Neural cell (in vitro differentiated cells): Measurements from ENCODE around the gene EXOC4. TPM values are rescaled to one million over a fixed set of nuclear protein-coding genes. Genes with fewer than 3 reads are reported as not detected.

ENCODE experiments used
- H2AFZ ChIP-seq: fragments of 200-600, 300-800 bp; sonication (generic), shearing (Covaris generic); 2 replicates; pipeline ENCODE4 v1.6.0; 2014; ENCODE audit warnings: low read depth, mild to moderate bottlenecking, antibody characterized with exemption, low read length, moderate library complexity
- H3F3A ChIP-seq: fragments of 200-600 bp; shearing (Covaris generic); 2 replicates; pipeline ENCODE4 v1.6.1; 2016; ENCODE audit warnings: mild to moderate bottlenecking, moderate library complexity, mixed read lengths, antibody characterized with exemption, low read length; ENCODE audit not compliant: insufficient read depth, poor library complexity, severe bottlenecking
- H3K27ac ChIP-seq: fragments of 200-600, 300-800 bp; sonication (generic), shearing (Covaris generic); 2 replicates; pipeline ENCODE4 v1.5.1; 2014; ENCODE audit warnings: mild to moderate bottlenecking, low read length, moderate library complexity
- H3K27me3 ChIP-seq: fragments of 300-800, 200-600 bp; sonication (generic), shearing (Covaris generic); 2 replicates; pipeline ENCODE4 v1.6.0; 2014; ENCODE audit warnings: mild to moderate bottlenecking, low read depth, low read length, moderate library complexity; ENCODE audit not compliant: insufficient read depth
- H3K36me3 ChIP-seq: fragments of 300-800, 200-600 bp; sonication (generic), shearing (Covaris generic); 2 replicates; pipeline ENCODE4 v1.5.1; 2014; ENCODE audit warnings: mild to moderate bottlenecking, antibody characterized with exemption, low read length, moderate library complexity; ENCODE audit not compliant: insufficient read depth
- H3K4me2 ChIP-seq: fragments of 300-800, 200-600 bp; sonication (generic), shearing (Covaris generic); 2 replicates; pipeline ENCODE4 v1.6.0; 2014; ENCODE audit warnings: mild to moderate bottlenecking, low read length
- H3K4me3 ChIP-seq: fragments of 300-800, 200-600 bp; sonication (generic), shearing (Covaris generic); 2 replicates; pipeline ENCODE4 v1.5.1; 2014; ENCODE audit warnings: mild to moderate bottlenecking, low read length, moderate library complexity
- H3K79me2 ChIP-seq: fragments of 200-600 bp; shearing (Covaris generic); replicated peaks from 2 replicates; pipeline ENCODE4 v1.6.0; 2014; ENCODE audit warnings: mild to moderate bottlenecking, low read length, moderate library complexity; ENCODE audit not compliant: insufficient read depth
- H3K9ac ChIP-seq: fragments of 300-800, 200-600 bp; sonication (generic), shearing (Covaris generic); 2 replicates; pipeline ENCODE4 v1.6.1; 2016; ENCODE audit warnings: mild to moderate bottlenecking, low read length, mixed read lengths
- H3K9me2 ChIP-seq: fragments of 200-600 bp; shearing (Covaris generic); 2 replicates; pipeline ENCODE4 v1.6.1; 2016; ENCODE audit warnings: mild to moderate bottlenecking, low read length, mixed read lengths; ENCODE audit not compliant: insufficient read depth
- H3K9me3 ChIP-seq: fragments of 200-600, 300-800 bp; sonication (generic), shearing (Covaris generic); 2 replicates; pipeline ENCODE4 v1.6.1; 2016; ENCODE audit warnings: mild to moderate bottlenecking, mixed run types, low read length, moderate library complexity, mixed read lengths
- H4K20me1 ChIP-seq: fragments of 200-600 bp; shearing (Covaris generic); 2 replicates; pipeline ENCODE4 v1.6.1; 2016; ENCODE audit warnings: mild to moderate bottlenecking, mixed run types; ENCODE audit not compliant: insufficient read depth
- EP300 ChIP-seq: fragments of 450-650 bp; conservative IDR thresholded peaks from 2 replicates; pipeline ENCODE4 v1.6.1; 2014; ENCODE audit warnings: antibody characterized with exemption, mild to moderate bottlenecking, moderate library complexity; ENCODE audit not compliant: poor library complexity, severe bottlenecking
- EZH2 ChIP-seq: fragments of 200-600, 300-800 bp; shearing (Covaris generic), sonication (generic); IDR thresholded peaks from 2 replicates; pipeline ENCODE4 v1.6.1; 2014; ENCODE audit warnings: antibody characterized with exemption, low read length, borderline replicate concordance, mild to moderate bottlenecking; ENCODE audit not compliant: insufficient read depth, poor library complexity, severe bottlenecking
- MXI1 ChIP-seq: fragments of 450-650 bp; conservative IDR thresholded peaks from 2 replicates; pipeline ENCODE4 v1.6.1; 2014; ENCODE audit warnings: antibody characterized with exemption, mild to moderate bottlenecking; ENCODE audit not compliant: poor library complexity, severe bottlenecking
- POLR2AphosphoS5 ChIP-seq: IDR thresholded peaks from 2 replicates; pipeline ENCODE4 v1.6.1; 2012
- RAD21 ChIP-seq: fragments of 450-650 bp; conservative IDR thresholded peaks from 2 replicates; pipeline ENCODE4 v1.6.1; 2014; ENCODE audit warnings: antibody characterized with exemption, mild to moderate bottlenecking, moderate library complexity
- SMC3 ChIP-seq: fragments of 450-650 bp; conservative IDR thresholded peaks from 2 replicates; pipeline ENCODE4 v1.6.1; 2014; ENCODE audit warnings: antibody characterized with exemption, mild to moderate bottlenecking, moderate library complexity; ENCODE audit not compliant: poor library complexity
- TAF1 ChIP-seq: IDR thresholded peaks from 2 replicates; pipeline ENCODE4 v1.6.1; 2012; ENCODE audit warnings: low read depth
- polyA plus RNA-seq: library from polyadenylated mRNA; depleted of rRNA; stranded (reverse); fragments of >200 nt; gene quantifications from 2 replicates; pipeline ENCODE4 v1.2.3, GENCODE V29; 2014
- TF ChIP-seq, protein P1 (sequence below): fragments of 450-650 bp; IDR thresholded peaks from 2 replicates; pipeline ENCODE4 v1.5.1; 2014; ENCODE audit warnings: antibody characterized with exemption, mild to moderate bottlenecking, moderate library complexity; ENCODE audit not compliant: poor library complexity, severe bottlenecking
- TF ChIP-seq, protein P2 (sequence below): IDR thresholded peaks from 2 replicates; pipeline ENCODE4 v1.6.1; 2012; ENCODE audit warnings: borderline replicate concordance

The EXOC4 gene
- polyA plus RNA-seq, 1 donor from 2014 or later = 36.5 TPM

DNA sequence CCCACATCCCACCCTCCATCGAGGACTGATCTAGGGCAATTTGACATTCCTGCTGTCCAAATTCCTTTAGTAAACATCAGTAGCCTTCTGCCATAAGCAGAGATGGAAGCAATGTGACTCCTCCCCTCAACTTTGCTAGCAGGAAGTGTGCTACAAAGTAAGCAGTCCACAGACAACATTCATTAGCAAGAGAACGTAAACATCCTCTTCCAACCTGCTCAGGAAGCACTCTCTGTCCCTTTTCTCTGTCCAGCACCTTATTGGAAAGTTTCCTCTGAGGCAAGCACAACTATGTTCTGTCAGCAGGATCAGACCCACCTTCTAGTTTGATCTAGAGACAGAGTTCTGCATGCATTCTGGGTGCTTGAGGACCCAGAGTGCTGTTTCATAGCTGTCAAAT, 826.1 kb downstream of the EXOC4 start:
- H3K4me3 ChIP-seq = no peak overlapping the region
- H3K79me2 ChIP-seq = no peaks in the 10 kb centered on the region
- H3K4me2 ChIP-seq = no peak overlapping the region
- TF ChIP-seq EP300 (no peak), RAD21 (no peak), MXI1 (no peak), SMC3 (no peak), POLR2AphosphoS5 (no peak), TAF1 (no peak), EZH2 (no peak)
- TF ChIP-seq, protein P1, sequence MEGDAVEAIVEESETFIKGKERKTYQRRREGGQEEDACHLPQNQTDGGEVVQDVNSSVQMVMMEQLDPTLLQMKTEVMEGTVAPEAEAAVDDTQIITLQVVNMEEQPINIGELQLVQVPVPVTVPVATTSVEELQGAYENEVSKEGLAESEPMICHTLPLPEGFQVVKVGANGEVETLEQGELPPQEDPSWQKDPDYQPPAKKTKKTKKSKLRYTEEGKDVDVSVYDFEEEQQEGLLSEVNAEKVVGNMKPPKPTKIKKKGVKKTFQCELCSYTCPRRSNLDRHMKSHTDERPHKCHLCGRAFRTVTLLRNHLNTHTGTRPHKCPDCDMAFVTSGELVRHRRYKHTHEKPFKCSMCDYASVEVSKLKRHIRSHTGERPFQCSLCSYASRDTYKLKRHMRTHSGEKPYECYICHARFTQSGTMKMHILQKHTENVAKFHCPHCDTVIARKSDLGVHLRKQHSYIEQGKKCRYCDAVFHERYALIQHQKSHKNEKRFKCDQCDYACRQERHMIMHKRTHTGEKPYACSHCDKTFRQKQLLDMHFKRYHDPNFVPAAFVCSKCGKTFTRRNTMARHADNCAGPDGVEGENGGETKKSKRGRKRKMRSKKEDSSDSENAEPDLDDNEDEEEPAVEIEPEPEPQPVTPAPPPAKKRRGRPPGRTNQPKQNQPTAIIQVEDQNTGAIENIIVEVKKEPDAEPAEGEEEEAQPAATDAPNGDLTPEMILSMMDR = no peak
- TF ChIP-seq, protein P2, sequence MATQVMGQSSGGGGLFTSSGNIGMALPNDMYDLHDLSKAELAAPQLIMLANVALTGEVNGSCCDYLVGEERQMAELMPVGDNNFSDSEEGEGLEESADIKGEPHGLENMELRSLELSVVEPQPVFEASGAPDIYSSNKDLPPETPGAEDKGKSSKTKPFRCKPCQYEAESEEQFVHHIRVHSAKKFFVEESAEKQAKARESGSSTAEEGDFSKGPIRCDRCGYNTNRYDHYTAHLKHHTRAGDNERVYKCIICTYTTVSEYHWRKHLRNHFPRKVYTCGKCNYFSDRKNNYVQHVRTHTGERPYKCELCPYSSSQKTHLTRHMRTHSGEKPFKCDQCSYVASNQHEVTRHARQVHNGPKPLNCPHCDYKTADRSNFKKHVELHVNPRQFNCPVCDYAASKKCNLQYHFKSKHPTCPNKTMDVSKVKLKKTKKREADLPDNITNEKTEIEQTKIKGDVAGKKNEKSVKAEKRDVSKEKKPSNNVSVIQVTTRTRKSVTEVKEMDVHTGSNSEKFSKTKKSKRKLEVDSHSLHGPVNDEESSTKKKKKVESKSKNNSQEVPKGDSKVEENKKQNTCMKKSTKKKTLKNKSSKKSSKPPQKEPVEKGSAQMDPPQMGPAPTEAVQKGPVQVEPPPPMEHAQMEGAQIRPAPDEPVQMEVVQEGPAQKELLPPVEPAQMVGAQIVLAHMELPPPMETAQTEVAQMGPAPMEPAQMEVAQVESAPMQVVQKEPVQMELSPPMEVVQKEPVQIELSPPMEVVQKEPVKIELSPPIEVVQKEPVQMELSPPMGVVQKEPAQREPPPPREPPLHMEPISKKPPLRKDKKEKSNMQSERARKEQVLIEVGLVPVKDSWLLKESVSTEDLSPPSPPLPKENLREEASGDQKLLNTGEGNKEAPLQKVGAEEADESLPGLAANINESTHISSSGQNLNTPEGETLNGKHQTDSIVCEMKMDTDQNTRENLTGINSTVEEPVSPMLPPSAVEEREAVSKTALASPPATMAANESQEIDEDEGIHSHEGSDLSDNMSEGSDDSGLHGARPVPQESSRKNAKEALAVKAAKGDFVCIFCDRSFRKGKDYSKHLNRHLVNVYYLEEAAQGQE = no peak
- H3K9me3 ChIP-seq = peaks cover 3% of the 10 kb centered on the region
- no peaks in the 10 kb centered on the region for H3K36me3 ChIP-seq
- no peak overlapping the region for H3K9ac ChIP-seq
- H3K9me2 ChIP-seq = no peaks in the 10 kb centered on the region
- no peak overlapping the region for H3K27ac ChIP-seq
- no peaks in the 10 kb centered on the region for H4K20me1 ChIP-seq
- no peaks in the 10 kb centered on the region for H3F3A ChIP-seq
- H3K27me3 ChIP-seq = no peaks in the 10 kb centered on the region
- no peak overlapping the region for H2AFZ ChIP-seq

DNA sequence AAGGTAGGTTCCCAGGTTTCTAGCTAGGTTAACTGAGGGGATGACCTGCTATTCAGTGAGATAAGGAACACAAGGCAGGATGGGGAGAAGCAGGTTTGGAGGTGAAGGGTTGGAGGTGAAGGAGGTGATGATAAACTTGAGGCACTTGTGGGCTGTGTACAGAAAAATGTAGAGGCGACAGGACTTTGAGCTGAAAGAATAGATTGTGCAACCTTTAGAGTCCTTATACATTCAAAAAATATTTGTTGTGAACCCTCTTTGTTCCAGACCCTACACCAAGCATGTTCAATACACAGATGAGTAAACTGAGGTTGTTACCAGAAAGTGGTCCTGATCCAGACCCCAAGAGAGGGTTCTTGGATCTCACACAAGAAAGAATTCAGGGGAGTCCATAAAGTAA, 828.8 kb downstream of the EXOC4 start:
- H3K27me3 ChIP-seq = no peaks in the 10 kb centered on the region
- no peak overlapping the region for H3K9ac ChIP-seq
- no peak overlapping the region for H2AFZ ChIP-seq
- H3K9me3 ChIP-seq = peaks cover 3% of the 10 kb centered on the region
- no peaks in the 10 kb centered on the region for H3K79me2 ChIP-seq
- no peaks in the 10 kb centered on the region for H3F3A ChIP-seq
- no peak overlapping the region for H3K4me2 ChIP-seq
- TF ChIP-seq MXI1 (no peak), EP300 (no peak), POLR2AphosphoS5 (no peak), TAF1 (no peak), SMC3 (no peak), EZH2 (no peak), RAD21 (no peak)
- TF ChIP-seq, protein P2 = no peak
- TF ChIP-seq, protein P1 = no peak
- H4K20me1 ChIP-seq = no peaks in the 10 kb centered on the region
- H3K27ac ChIP-seq = no peak overlapping the region
- H3K36me3 ChIP-seq = no peaks in the 10 kb centered on the region
- H3K4me3 ChIP-seq = no peak overlapping the region
- H3K9me2 ChIP-seq = no peaks in the 10 kb centered on the region
